GM12878 (cell line): ENCODE results near the gene POMP.

Source experiments
- EP300 ChIP-seq, 2 experiments: fragments of 150-350 bp in 1 of 2; IDR thresholded peaks; 2 replicates each; pipeline ENCODE4 v1.6.1; 2011 to 2012; ENCODE audit warnings: low read depth in 2 of 2, low read length in 2 of 2, borderline replicate concordance in 1 of 2, improper control_type of control experiment in 1 of 2, inconsistent platforms in 1 of 2; ENCODE audit not compliant: control insufficient read depth in 1 of 2
- JUND ChIP-seq: IDR thresholded peaks from 2 replicates; pipeline ENCODE4 v1.6.1; 2012; ENCODE audit warnings: low read depth, mild to moderate bottlenecking, low read length, improper control_type of control experiment, moderate library complexity
- SIX5 ChIP-seq: IDR thresholded peaks from 2 replicates; pipeline ENCODE4 v1.6.1; 2011; ENCODE audit warnings: mild to moderate bottlenecking, low read depth, low read length, moderate library complexity; ENCODE audit not compliant: severe bottlenecking
- STAT3 ChIP-seq: IDR thresholded peaks from 2 replicates; pipeline ENCODE4 v1.6.1; 2011; ENCODE audit warnings: low read depth, low read length, improper control_type of control experiment

DNA sequence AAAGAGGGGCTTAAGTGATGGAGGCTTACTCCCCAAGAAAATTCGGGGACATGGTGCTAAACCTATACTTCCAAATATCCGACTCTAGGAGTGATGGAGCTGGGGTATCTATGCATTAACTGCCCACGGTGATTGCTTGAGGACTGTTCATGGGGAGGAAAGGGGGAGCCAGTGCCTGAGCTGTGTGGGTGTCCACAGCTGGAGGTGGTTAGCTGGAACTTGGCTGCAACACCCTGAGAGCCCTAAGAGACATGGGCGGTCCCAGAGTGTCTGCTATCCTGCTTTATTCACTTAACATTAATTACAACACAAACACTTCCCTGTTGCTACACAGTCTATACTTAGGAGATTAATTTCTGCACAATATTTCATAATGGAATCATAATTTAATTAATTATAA is 28.1 kb upstream of the POMP start:
- no peak for TF ChIP-seq JUND
- TF ChIP-seq EP300 (IDR thresholded peaks at IDR 0.05; ENCODE audit: borderline replicate concordance in 1 of 2, control insufficient read depth in 1 of 2, low read depth in 2 of 2, low read length in 2 of 2), result no peak
- TF ChIP-seq STAT3, result no peak
- TF ChIP-seq SIX5, result no peak
